ENCODE results near the gene INTS11. TPM values are rescaled to one million over a fixed set of nuclear protein-coding genes. Genes with fewer than 3 reads are reported as not detected.

INTS11 gene
- total and polyA plus RNA-seq, 9 of the 15 experiments (the other 6 are each of a cell fraction or from before 2014, with no cell fraction given) = 3.6 to 183 (median 110) TPM

- TF ChIP-seq, protein P1, sequence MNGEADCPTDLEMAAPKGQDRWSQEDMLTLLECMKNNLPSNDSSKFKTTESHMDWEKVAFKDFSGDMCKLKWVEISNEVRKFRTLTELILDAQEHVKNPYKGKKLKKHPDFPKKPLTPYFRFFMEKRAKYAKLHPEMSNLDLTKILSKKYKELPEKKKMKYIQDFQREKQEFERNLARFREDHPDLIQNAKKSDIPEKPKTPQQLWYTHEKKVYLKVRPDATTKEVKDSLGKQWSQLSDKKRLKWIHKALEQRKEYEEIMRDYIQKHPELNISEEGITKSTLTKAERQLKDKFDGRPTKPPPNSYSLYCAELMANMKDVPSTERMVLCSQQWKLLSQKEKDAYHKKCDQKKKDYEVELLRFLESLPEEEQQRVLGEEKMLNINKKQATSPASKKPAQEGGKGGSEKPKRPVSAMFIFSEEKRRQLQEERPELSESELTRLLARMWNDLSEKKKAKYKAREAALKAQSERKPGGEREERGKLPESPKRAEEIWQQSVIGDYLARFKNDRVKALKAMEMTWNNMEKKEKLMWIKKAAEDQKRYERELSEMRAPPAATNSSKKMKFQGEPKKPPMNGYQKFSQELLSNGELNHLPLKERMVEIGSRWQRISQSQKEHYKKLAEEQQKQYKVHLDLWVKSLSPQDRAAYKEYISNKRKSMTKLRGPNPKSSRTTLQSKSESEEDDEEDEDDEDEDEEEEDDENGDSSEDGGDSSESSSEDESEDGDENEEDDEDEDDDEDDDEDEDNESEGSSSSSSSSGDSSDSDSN (IDR thresholded peaks at IDR 0.05; ENCODE audit: borderline replicate concordance in 1 of 2, low read depth in 2 of 2, low read length in 2 of 2) = 0 out of 4 replicates have a peak, but pooled peaks have one; percentile 40 to 46
- TF ChIP-seq CHD1 (IDR thresholded peaks at IDR 0.05; ENCODE audit: low read length) (peak; percentile 84), ZBTB40 (IDR thresholded peaks at IDR 0.05) (0 out of 2 replicates have a peak, but pooled peaks have one; percentile 42), ZBTB40 (CRISPR knock-in tag; IDR thresholded peaks at IDR 0.05) (no peak), RBFOX2 (IDR thresholded peaks at IDR 0.05; ENCODE audit: low read depth, low read length) (peak; percentile 46), CSDE1 (IDR thresholded peaks at IDR 0.05) (no peak), ZBTB7A (IDR thresholded peaks at IDR 0.05; ENCODE audit: borderline replicate concordance, control insufficient read depth, low read depth, low read length) (peak; percentile 69), POLR2A (conservative IDR thresholded peaks at IDR 0.05) (0 out of 2 replicates have a peak, but pooled peaks have one; percentile 2), DMBX1 (CRISPR knock-in tag; IDR thresholded peaks at IDR 0.05; ENCODE audit: borderline replicate concordance) (no peak; the same call in 1 of the 2 replicates)
- TF ChIP-seq, protein P2, sequence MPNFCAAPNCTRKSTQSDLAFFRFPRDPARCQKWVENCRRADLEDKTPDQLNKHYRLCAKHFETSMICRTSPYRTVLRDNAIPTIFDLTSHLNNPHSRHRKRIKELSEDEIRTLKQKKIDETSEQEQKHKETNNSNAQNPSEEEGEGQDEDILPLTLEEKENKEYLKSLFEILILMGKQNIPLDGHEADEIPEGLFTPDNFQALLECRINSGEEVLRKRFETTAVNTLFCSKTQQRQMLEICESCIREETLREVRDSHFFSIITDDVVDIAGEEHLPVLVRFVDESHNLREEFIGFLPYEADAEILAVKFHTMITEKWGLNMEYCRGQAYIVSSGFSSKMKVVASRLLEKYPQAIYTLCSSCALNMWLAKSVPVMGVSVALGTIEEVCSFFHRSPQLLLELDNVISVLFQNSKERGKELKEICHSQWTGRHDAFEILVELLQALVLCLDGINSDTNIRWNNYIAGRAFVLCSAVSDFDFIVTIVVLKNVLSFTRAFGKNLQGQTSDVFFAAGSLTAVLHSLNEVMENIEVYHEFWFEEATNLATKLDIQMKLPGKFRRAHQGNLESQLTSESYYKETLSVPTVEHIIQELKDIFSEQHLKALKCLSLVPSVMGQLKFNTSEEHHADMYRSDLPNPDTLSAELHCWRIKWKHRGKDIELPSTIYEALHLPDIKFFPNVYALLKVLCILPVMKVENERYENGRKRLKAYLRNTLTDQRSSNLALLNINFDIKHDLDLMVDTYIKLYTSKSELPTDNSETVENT (CRISPR knock-in tag; IDR thresholded peaks at IDR 0.05) = no peak
- TF ChIP-seq, protein P3, sequence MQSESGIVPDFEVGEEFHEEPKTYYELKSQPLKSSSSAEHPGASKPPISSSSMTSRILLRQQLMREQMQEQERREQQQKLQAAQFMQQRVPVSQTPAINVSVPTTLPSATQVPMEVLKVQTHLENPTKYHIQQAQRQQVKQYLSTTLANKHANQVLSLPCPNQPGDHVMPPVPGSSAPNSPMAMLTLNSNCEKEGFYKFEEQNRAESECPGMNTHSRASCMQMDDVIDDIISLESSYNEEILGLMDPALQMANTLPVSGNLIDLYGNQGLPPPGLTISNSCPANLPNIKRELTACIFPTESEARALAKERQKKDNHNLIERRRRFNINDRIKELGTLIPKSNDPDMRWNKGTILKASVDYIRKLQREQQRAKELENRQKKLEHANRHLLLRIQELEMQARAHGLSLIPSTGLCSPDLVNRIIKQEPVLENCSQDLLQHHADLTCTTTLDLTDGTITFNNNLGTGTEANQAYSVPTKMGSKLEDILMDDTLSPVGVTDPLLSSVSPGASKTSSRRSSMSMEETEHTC (IDR thresholded peaks at IDR 0.05) = 0 out of 2 replicates have a peak, but pooled peaks have one; percentile 5
Measured at GRCh38 chr1:1348420-1349255, 24.2 kb upstream of the INTS11 start (continued).

Measured in K562 (cell line).